Suprapubic skin (tissue), 4 donors: ENCODE data around the gene KIF25.

Source experiments
- CTCF ChIP-seq, 2 donors: fragments of 200-600 bp in 1 of 2; fragments of 450-650 bp in 1 of 2; sonication (generic) in 1 of 2; IDR thresholded peaks; one replicate each; pipeline ENCODE4 v1.5.1; 2016 to 2019; ENCODE audit warnings: antibody characterized with exemption in 2 of 2, mild to moderate bottlenecking in 1 of 2, moderate library complexity in 1 of 2
- EP300 ChIP-seq: sonication (generic); formaldehyde crosslinking; IDR thresholded peaks from one replicate; pipeline ENCODE4 v1.6.1; 2017; ENCODE audit warnings: antibody characterized with exemption
- POLR2A ChIP-seq, 2 donors: fragments of 450-650 bp; IDR thresholded peaks; one replicate each; pipeline ENCODE4 v1.6.1; 2017; ENCODE audit warnings: antibody characterized with exemption in 2 of 2, mild to moderate bottlenecking in 2 of 2, moderate library complexity in 2 of 2
- POLR2AphosphoS5 ChIP-seq, 3 donors: sonication (generic); formaldehyde crosslinking; IDR thresholded peaks; one replicate each; pipeline ENCODE4 v1.6.1; 2017; ENCODE audit warnings: antibody characterized with exemption in 3 of 3

GRCh38 chr6:168029459-168030217 lies 32.2 kb downstream of the KIF25 start:
- TF ChIP-seq POLR2AphosphoS5 (IDR thresholded peaks at IDR 0.05) = no peak
- no peak for TF ChIP-seq POLR2A (IDR thresholded peaks at IDR 0.05)
- TF ChIP-seq CTCF (IDR thresholded peaks at IDR 0.05) = no peak
- TF ChIP-seq EP300 = no peak
